ENCODE data around the gene LTBR.

DNA sequence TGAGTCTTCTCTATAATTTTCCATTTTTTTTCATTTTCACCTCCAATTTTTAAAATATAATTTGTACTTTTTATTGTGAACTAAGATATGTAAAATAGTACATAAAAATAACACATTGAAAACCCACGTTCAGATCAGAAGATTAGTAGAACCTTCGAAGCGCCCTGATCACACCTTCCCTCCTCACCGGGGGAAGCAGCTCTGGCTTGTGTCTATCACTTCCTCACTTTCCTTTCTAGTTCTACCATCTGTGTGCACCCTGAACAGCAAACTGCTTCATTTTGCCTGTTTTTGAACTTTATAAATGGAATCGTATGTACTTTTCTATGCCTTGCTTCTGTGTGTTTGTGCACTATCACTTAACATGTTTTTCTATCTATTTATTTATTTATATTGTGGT lies 49.0 kb downstream of the LTBR start:
- TF ChIP-seq, protein P1, sequence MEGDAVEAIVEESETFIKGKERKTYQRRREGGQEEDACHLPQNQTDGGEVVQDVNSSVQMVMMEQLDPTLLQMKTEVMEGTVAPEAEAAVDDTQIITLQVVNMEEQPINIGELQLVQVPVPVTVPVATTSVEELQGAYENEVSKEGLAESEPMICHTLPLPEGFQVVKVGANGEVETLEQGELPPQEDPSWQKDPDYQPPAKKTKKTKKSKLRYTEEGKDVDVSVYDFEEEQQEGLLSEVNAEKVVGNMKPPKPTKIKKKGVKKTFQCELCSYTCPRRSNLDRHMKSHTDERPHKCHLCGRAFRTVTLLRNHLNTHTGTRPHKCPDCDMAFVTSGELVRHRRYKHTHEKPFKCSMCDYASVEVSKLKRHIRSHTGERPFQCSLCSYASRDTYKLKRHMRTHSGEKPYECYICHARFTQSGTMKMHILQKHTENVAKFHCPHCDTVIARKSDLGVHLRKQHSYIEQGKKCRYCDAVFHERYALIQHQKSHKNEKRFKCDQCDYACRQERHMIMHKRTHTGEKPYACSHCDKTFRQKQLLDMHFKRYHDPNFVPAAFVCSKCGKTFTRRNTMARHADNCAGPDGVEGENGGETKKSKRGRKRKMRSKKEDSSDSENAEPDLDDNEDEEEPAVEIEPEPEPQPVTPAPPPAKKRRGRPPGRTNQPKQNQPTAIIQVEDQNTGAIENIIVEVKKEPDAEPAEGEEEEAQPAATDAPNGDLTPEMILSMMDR (IDR thresholded peaks at IDR 0.05), result no peak
- TF ChIP-seq POLR2A (IDR thresholded peaks at IDR 0.05), result no peak
